GM12801 (cell line): ENCODE data around the gene LRFN3.

ENCODE experiments used
- CTCF ChIP-seq: IDR thresholded peaks from one replicate; pipeline ENCODE4 v1.5.1; 2011; ENCODE audit warnings: control low read depth; ENCODE audit not compliant: insufficient read length; ENCODE audit errors: extremely low read depth

LRFN3 gene

GRCh38 chr19:35895911-35896642 lies 40.1 kb upstream of the LRFN3 start:
- TF ChIP-seq CTCF, result no peak

DNA sequence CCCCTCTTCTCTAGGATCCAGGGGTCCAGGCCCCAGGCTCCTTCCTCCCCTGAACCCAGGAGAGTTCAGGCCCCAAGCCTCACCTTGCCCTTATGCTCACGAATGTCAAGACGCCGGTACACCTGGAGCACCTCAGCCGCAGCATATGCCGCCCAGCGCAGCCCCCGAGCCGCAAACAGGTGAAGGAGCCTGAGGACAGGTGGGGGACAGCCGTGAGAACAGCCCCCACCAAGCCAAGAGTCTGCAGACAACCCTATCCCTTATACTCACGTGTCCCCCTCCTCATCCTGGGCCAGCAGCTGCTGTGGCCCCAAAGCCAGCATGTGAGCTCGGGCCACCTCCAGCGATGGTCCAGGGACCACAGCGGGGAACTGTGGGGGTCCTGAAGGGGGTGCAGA lies 39.5 kb upstream of the LRFN3 start:
- no peak for TF ChIP-seq CTCF

GRCh38 chr19:35897706-35898451 lies 38.3 kb upstream of the LRFN3 start:
- TF ChIP-seq CTCF, result no peak

DNA sequence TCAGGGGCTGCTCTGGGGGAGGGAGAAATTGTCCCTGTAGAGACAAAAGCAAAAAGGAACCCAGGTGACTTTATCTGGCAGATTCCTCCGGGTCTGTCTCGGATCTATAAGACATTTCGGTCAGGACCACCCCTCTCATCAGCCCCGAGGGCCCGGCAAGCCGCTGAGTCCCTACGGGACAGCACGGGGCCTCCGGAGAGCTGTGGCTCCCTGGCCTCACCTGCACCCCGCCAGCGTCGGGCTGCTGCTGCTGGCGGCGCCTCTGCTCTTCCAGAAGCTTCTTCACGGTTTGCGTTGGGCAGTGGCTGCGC lies 37.7 kb upstream of the LRFN3 start:
- no peak for TF ChIP-seq CTCF

DNA sequence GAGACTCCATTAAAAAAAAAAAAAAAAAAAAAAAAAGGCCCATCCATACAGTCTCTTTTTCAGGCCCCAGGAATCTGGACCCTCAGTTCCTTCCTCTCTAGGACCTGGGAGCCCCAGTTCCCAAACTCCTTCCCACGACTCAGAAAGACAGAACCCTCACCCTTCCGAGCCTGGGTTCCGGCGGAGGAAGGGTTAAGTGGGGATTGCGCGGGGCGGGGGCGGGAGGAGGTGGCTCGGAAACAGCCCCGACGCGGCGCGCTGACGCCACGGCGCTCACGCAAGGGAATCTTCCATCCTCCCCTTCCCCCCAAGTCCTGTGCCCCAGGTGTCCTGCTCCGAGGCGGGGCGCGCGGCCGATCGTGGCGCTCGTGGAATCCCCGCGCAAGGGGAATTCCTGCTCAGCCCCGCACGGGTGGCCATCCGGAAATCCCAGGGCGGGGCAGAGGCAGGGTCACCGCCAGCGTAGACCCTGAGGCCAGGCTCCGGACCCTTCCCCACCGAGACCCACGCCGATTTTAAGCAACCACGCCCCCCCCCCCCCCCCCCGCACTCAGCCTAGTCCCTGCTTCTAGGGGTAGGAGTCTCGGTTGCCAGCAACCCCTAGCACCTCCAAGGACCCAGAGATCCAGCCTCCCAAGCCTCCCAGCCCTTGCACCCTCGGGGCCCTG lies 36.5 kb upstream of the LRFN3 start:
- TF ChIP-seq CTCF, result no peak

GRCh38 chr19:35901055-35901644 lies 35.0 kb upstream of the LRFN3 start:
- TF ChIP-seq CTCF, result no peak
